B cell (primary cell): ENCODE measurements around the gene HSD11B2.

Source experiments
- EZH2 ChIP-seq: IDR thresholded peaks from 2 replicates; pipeline ENCODE4 v1.6.1; 2012; ENCODE audit warnings: borderline replicate concordance, low read depth, mild to moderate bottlenecking, moderate library complexity, low read length; ENCODE audit not compliant: insufficient read depth, poor library complexity, severe bottlenecking
- TF ChIP-seq, protein P1 (sequence below): fragments of 200-600 bp; IDR thresholded peaks from one replicate; pipeline ENCODE4 v1.8.0; 2022; ENCODE audit warnings: antibody characterized with exemption, mild to moderate bottlenecking

DNA sequence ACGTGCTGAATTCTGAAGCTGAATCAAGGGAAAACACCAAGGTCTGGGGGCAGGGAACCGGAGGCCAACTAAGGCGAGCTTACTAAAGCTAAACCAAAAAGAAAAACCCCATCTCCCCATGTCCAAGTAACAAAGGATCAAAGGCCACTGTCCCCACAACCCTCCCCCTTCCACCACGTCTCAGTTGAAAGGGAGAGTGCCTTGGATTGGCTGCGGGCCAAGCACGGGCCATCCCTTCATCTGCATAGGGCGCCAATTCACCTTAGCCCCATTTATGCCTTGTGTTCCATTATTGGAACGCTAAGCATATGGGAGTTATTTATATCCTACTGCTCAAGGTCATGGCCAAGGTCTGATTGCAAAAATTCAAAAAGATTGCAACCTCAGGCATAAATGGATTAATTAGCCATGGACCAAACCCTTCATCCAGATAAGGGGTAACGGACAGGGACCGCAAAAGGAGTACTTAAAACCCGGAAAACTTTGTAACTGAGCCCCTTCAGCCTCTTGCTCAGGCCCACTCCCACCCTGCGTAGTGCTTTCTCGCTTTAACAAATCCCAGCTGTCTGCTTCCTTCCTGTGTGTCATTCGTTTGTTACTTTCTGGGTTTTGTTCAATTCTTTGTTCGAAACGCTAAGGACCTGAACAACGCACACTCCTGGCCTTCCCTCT is 50.8 kb downstream of the HSD11B2 start:
- TF ChIP-seq, protein P1, sequence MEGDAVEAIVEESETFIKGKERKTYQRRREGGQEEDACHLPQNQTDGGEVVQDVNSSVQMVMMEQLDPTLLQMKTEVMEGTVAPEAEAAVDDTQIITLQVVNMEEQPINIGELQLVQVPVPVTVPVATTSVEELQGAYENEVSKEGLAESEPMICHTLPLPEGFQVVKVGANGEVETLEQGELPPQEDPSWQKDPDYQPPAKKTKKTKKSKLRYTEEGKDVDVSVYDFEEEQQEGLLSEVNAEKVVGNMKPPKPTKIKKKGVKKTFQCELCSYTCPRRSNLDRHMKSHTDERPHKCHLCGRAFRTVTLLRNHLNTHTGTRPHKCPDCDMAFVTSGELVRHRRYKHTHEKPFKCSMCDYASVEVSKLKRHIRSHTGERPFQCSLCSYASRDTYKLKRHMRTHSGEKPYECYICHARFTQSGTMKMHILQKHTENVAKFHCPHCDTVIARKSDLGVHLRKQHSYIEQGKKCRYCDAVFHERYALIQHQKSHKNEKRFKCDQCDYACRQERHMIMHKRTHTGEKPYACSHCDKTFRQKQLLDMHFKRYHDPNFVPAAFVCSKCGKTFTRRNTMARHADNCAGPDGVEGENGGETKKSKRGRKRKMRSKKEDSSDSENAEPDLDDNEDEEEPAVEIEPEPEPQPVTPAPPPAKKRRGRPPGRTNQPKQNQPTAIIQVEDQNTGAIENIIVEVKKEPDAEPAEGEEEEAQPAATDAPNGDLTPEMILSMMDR: peak; percentile 24
- TF ChIP-seq EZH2: no peak
